OCI-LY7 (cell line): ENCODE measurements around the gene ATP1B3.

Source experiments
- CTCF ChIP-seq: fragments of 200-600 bp; sonication (generic); conservative IDR thresholded peaks from 2 replicates; pipeline ENCODE4 v1.5.1; 2014; ENCODE audit warnings: mild to moderate bottlenecking, antibody characterized with exemption, low read length, moderate library complexity, mixed read lengths
- EZH2phosphoT487 ChIP-seq: fragments of 200-600 bp; sonication (generic); IDR thresholded peaks from 2 replicates; pipeline ENCODE4 v1.6.1; 2018; ENCODE audit warnings: low read depth, borderline replicate concordance, mild to moderate bottlenecking, mixed run types, antibody characterized with exemption, low read length, moderate library complexity, mixed read lengths

DNA sequence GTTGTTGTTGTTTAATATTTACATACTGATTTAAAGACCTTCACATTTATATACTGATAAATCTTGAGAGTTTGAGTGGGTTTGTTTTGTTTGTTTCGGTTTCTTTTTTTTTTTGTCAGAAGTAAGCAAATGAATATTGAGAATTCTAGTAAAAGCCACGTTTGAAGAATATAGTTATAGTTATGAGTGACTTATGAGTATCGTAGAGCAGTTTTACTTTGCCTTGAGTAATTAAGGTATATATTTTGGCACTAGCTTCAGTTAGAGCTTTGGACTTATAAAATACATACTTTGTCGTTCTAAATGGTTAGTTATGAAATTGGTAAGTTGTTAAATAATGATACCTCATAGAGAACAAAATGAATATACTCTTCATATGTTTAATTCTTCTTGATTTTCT, 27.8 kb downstream of the ATP1B3 start:
- TF ChIP-seq CTCF: no peak
- TF ChIP-seq EZH2phosphoT487: no peak
